ENCODE results near the gene LMOD2.

Gene LMOD2

DNA sequence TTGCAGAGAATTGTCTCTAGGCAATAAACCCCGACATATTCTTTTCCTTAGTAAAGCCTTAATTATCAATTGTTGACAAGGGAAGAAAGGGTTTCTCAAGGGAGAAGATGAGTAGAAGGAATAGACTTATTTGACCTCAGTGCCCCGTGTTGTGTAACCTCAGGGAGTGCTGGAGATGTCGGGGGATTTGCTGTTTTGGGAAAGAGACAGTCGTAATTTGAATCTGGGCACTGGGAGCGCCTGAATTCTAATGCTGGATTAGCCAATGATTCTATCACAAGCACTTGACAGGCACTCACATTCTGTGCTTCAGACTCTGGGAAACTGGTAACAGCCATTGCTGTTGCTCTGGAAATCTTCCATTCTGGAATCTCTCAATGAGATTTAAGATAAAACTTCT, 13.8 kb upstream of the LMOD2 start:
- no peak for DNase-seq

DNA sequence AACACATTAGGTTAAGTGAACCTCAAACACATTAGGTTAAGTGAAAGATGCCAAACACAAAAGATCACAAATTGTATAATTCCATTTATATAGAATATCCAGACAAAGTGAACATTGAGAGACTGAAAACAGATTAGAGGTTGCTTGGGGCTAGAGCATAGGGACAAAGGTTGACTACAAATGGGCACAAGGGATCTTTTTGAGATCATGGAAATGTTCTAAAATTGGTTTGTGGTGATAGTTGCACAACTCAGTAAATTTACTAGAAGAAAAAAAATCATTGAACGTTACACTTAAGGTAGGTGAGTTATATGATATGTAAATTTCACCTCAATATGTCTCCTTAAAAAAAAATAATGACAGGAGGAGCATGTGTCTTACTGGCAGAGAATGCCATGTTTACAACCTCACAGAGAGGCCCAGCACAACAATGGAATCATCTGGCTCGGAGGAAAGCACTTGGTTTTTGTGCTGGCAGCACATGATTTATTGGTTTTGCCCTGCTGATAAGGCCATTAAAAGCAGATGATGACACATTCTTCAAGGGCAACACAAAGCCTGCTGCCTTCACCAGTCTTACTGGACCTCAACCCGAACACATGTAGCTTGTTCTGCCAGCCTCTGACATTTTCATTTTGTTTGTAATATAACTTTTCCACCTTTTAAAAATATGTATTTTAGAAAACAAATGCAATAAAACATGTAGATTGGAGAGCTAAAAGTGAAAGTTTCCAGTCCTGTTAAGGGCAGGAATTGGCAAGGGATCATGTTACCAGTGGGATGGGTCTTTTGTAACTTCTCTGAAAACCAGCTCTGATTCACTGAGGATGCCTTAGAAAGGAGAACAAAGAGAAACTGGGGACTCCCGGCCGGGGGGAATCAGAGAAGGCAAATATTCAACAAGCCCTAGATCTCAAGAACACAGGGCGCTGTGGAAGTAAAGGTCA, 11.9 kb upstream of the LMOD2 start:
- DNase-seq = no peak

- DNase-seq = no peak
These were observed 10.2 kb upstream of the LMOD2 start for GRCh38 chr7:123645516-123645915.

DNA sequence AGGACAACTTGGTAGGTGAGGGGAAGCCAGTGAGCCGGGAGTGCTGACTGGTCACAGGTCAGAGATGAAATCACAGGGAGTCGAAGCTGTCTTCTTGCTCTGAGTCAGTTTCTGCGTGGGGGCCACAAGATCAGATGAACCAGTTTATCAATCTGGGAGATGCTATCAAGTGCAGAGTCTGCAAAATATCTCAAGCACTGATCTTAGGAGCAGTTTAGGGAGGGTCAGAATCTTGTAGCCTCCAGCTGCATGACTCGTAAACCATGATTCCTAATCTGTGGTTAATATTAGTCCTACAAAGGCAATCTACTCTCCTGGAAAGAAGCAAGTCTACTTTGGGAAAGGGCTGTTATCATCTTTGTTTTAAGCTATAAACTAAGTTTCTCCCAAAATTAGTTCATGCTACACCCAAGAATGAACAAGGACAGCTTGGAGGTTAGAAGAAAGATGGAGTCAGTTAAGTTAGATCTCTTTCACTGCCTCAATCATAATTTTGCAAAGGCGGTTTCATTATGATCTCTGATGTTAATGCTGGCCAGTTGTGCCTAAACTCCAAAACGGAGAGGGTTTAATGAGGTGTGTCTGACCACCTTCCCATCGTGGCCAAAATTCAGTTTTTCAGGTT, 8.4 kb upstream of the LMOD2 start:
- DNase-seq = no peak

DNA sequence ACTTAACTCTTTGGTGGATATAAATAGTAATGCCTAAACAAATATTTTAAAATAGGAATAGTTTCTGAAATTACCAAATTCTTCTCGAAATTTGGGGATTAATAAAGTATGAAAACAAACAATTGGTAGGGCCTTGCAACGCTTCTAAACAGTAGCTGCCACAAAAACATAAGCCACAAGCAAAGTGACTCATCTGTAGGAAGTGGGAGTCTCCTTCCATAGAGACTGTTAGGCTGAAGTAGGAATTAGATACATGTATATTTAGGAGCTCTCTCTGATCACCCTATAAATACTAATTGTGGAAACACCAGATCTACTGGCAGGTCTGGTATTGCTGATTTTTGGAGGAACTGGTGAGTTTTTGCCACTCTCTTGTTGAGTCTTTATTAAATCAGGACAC, 5.7 kb upstream of the LMOD2 start:
- DNase-seq = no peak

- DNase-seq = no peak
These were observed 5.1 kb upstream of the LMOD2 start for GRCh38 chr7:123650595-123650994.

DNA sequence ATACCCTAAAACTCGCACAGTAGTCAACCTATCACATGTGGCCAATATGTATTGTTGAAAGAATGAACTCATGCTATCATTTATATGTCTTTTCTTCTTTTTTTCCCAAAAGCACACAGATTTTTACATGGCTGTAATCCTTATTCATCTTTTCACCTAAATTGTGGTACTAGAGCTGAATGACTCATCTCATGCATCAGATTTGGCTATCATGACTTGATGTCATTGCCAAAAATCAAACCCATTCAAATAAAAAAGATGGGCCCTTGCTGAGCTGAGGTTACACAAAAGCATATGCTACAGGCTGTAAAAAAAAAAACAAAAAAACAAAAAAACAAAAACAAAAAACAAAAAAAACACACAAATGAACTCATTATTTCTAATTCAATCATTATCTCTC, 3.3 kb upstream of the LMOD2 start:
- DNase-seq = no peak

GRCh38 chr7:123653162-123653561, 2.5 kb upstream of the LMOD2 start:
- DNase-seq = no peak

- no peak for DNase-seq
These were observed 1.1 kb downstream of the LMOD2 start for GRCh38 chr7:123656544-123657303.

- DNase-seq = no peak
These were observed 1.6 kb downstream of the LMOD2 start for GRCh38 chr7:123657304-123657685.

DNA sequence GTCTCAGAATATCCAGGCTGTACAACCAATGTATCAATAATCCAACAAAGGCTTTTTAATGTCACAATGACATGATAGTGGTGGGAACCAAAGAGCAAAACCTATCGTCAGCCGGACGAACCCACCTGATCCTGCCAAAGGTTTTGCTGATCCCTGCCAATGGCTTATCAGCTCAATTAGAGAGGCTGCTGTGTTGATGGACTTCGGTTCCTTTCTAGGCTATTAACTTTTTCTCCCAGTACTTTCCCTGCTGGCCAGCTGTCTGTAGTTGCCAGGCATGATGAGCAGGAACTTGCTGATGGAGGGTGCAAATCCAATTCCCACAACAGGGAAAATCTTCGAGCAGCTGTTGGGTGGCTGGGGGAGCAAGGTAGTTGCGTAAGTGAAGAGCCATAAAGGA, 2.4 kb downstream of the LMOD2 start:
- DNase-seq = no peak

GRCh38 chr7:123660514-123661354, 5.1 kb downstream of the LMOD2 start:
- DNase-seq = no peak

- DNase-seq = no peak
These were observed 6.1 kb downstream of the LMOD2 start for GRCh38 chr7:123661765-123662164.

GRCh38 chr7:123662293-123662692, 6.6 kb downstream of the LMOD2 start:
- DNase-seq = no peak

GRCh38 chr7:123662755-123663154, 7.1 kb downstream of the LMOD2 start:
- DNase-seq = no peak

DNA sequence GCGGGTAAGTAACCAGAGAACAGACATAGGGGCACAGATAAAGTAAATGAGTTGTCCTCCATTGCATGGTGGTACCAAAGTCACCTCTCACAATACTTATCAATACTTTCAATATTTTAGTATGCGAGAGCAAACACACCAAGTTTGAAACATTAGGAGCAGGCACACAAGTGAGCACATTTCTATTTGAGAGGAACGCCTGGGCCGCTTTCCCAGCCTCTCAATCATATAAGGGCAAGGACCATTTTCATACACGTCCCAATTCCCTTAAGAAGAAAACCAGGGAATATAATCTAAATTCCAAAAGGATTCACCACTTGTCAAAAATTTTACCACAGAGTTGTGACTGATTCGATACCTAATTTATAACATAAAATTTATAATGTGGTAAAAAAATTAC, 7.5 kb downstream of the LMOD2 start:
- DNase-seq = no peak

DNA sequence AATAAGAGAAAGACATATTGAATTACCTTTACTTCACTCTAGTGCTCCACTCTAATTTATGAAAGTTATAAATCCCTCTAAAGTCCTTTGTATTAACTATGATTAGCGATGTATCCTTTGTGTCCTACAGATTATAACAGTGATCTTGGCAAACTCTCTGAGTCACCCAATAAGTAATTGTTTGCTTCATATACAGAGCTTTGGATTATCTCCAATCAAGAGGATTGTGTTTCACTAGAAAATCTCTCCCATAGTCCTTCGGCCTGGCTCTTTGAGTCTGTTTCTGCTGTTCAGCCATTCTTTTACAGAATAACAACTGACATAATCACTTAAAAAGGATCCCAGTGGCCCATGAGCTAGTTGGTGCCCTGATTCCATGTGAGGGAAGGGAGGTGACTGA, 9.5 kb downstream of the LMOD2 start:
- no peak for DNase-seq

- DNase-seq = no peak
These were observed 10.2 kb downstream of the LMOD2 start for GRCh38 chr7:123665896-123666295.

- no peak for DNase-seq
These were observed 10.8 kb downstream of the LMOD2 start for GRCh38 chr7:123666492-123666891.

DNA sequence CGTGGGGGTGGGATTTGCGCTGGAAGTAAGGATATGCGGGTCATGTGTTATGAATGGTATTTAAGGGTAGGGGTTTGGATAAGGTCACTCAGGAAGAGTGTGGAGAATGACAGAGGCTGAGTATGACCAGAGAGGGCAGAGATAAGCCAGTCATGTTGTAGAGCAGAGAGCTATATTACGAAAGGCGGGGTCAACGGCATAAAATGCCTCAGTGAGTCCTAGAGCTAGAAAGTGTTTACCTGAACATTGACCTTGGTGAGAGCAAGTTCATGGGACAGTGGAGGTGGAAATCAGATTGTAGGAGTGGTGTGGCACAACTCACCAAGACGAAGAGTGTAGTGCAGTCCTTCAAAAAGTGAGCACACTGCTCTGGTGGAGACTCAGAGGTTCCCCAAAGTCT, 13.8 kb downstream of the LMOD2 start:
- no peak for DNase-seq

GRCh38 chr7:123673137-123673732, 17.6 kb downstream of the LMOD2 start:
- no peak for DNase-seq

- no peak for DNase-seq
These were observed 18.2 kb downstream of the LMOD2 start for GRCh38 chr7:123673752-123674398.

Measured in stimulated activated CD4-positive, alpha-beta T cell treated with anti-CD3 and anti-CD28 coated beads, Interleukin-1b, Interleukin-23, amount 100 ng/mL, for 48 hours (primary cell).